ENCODE results near the gene SUB1.

Gene SUB1

DNA sequence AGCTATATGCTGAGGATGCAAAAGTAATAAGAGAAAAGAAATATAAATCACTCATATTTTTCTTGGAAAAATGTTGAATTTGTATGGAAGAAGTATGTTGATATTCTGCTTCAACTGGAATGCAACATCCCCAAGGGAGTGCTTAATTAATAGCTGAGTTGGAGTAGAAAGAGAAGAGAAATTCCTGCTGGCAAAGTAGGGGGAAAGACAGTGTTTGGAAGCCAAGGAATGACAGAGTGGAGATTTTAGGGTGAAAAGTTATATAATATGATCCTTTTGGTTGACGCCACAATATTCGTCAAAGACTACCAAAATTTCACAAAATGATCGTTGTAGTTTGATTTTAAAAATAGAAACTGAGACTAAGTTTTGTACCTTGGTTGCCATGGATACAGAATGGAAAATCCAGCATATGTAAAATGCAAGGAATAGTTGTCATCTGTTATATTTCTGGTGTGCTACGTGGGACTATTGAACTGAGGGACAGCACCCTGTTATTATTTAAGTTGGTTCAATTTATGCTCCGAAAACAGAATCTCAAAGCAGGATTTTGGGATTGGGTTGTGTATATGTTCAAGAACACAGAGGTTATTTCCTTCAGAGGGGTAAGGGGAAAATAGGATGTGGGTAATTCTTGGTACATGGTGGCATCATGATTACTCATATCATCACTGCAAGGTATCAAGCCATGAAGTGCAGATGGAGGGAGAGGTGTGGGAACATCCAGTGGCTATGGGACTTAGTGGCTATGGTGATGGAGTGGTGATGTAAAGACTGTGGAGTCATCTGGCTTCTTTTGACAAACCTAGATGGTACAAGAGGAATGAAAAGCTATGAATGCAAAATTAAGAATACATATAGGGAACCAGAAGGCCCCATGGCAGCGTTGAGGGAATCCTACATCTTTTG lies 61.0 kb downstream of the SUB1 start:
- no peak for FAIRE-seq

DNA sequence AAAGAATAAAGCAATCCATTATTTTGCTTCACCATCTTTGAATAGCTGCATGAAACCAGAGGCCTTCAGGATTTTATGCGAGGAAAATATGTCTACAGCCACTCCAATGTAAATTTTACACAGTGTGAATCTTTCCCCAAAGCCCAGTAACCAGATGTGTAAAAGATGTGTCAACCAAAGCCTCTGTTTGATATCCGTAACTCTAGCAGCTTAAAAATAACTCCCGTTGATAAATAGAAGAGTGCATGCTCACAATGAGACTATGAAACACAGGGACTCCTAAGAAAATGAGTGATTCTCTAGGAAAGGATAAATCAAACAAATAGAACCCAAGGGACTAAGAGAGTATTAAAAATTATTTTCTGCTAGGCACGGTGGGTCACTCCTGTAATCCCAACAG lies 65.7 kb downstream of the SUB1 start:
- no peak for FAIRE-seq

DNA sequence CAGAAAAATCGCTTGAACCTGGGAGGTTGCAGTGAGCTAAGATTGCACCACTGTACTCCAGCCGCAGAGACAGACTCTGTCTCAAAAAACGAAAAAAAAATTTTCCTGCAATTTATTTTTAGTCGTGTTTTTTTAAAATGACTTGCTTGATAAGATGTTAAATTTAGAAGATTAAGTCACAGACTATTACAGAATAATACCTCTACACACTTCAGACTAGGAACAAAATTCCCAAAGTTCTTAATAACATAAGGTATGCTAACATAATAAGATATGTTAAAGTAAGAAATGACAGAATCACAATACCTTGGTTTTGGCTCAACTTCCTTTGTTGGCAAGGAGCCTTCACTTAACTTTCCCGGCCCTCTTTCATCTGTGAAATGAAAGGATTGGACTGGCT lies 66.3 kb downstream of the SUB1 start:
- no peak for FAIRE-seq

All from TTC549 (cell line).